H1 (cell line): ENCODE results near the gene ABI1.

ENCODE experiments used
- CHD2 ChIP-seq: IDR thresholded peaks from 2 replicates; pipeline ENCODE4 v1.6.1; 2012; ENCODE audit warnings: low read length, improper control_type of control experiment
- GABPA ChIP-seq: IDR thresholded peaks from 2 replicates; pipeline ENCODE4 v1.6.1; 2011; ENCODE audit warnings: mild to moderate bottlenecking, low read length, moderate library complexity, borderline replicate concordance; ENCODE audit not compliant: insufficient read depth
- JUN ChIP-seq: IDR thresholded peaks from 2 replicates; pipeline ENCODE4 v1.6.1; 2011; ENCODE audit warnings: low read depth, mild to moderate bottlenecking, improper control_type of control experiment, low read length
- POLR2A ChIP-seq, 2 experiments: IDR thresholded peaks; 1 replicate in 1 of 2; 2 replicates in 1 of 2; pipeline ENCODE4 v1.6.1; 2011; ENCODE audit warnings: low read depth in 2 of 2, low read length in 2 of 2, mild to moderate bottlenecking in 2 of 2; ENCODE audit errors: control extremely low read depth in 1 of 2
- POLR2AphosphoS5 ChIP-seq: IDR thresholded peaks from 2 replicates; pipeline ENCODE4 v1.6.1; 2011; ENCODE audit warnings: low read depth, low read length
- SAP30 ChIP-seq: fragments of 300-600 bp; sonication (generic); IDR thresholded peaks from 2 replicates; pipeline ENCODE4 v1.7.1; 2012; ENCODE audit warnings: low read length, moderate library complexity, mild to moderate bottlenecking, inconsistent platforms; ENCODE audit not compliant: insufficient read depth, insufficient replicate concordance
- SIRT6 ChIP-seq: IDR thresholded peaks from one replicate; pipeline ENCODE4 v1.7.1; 2012; ENCODE audit warnings: low read length, inconsistent platforms
- SIX5 ChIP-seq: IDR thresholded peaks from 2 replicates; pipeline ENCODE4 v1.6.1; 2011; ENCODE audit warnings: mild to moderate bottlenecking, low read depth, low read length
- TBP ChIP-seq: IDR thresholded peaks from 2 replicates; pipeline ENCODE4 v1.6.1; 2011; ENCODE audit warnings: low read depth, low read length, improper control_type of control experiment
- TEAD4 ChIP-seq: IDR thresholded peaks from 2 replicates; pipeline ENCODE4 v1.6.1; 2012; ENCODE audit warnings: low read depth, low read length, inconsistent platforms, mixed read lengths

DNA sequence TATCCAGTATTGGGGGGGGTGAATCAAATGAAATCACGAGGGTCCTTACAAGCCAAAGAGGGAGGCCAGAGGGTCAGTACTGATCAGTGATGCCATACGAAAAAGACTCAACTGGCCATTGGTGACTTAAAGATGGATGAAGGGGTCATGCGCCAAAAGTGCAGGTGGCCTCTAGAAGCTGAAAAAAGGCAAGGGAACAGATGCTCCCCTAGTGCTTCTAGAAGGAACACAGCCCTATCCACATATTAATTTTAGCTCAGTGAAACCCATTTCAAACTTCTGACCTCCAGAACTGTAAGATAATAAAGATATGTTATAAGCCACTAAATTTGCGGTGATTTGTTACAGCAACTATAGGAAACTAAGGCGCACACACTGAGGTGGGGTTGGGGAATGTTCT is 62.5 kb downstream of the ABI1 start:
- TF ChIP-seq POLR2A (IDR thresholded peaks at IDR 0.05; ENCODE audit: control extremely low read depth in 1 of 2, low read depth in 2 of 2, low read length in 2 of 2) (no peak), SIX5 (no peak), TEAD4 (no peak), GABPA (no peak), SIRT6 (no peak), POLR2AphosphoS5 (no peak), CHD2 (no peak), JUN (no peak), SAP30 (no peak), TBP (no peak)
